Measurements from ENCODE around the gene STARD13. TPM values are rescaled to one million over a fixed set of nuclear protein-coding genes. Genes with fewer than 3 reads are reported as not detected.

The STARD13 gene
- total RNA-seq, 6 experiments from 2014 or later = 27.9 to 38.3 (median 34.5) TPM

- no peaks in the 10 kb centered on the region for H3K9me3 Mint-ChIP-seq
- no peak overlapping the region; the same call in 1 of the 2 replicates for H3K4me3 Mint-ChIP-seq
- H3K27ac Mint-ChIP-seq = peak overlapping the region; percentile 70
- TF ChIP-seq CTCF (IDR thresholded peaks at IDR 0.05) = no peak
- H3K4me1 Mint-ChIP-seq (ENCODE audit: low read depth) = peaks cover 98% of the 10 kb centered on the region
- peak; percentile 37 for DNase-seq
- peaks cover 59% of the 10 kb centered on the region for H3K36me3 Mint-ChIP-seq (ENCODE audit: low read depth)
- H3K27me3 Mint-ChIP-seq (ENCODE audit: insufficient read depth) = no peaks in the 10 kb centered on the region
Measured at GRCh38 chr13:33263976-33264619, 21.5 kb downstream of the STARD13 start.

- no peak for DNase-seq
- Mint-ChIP-seq H3K36me3 (ENCODE audit: low read depth) (peaks cover 53% of the 10 kb centered on the region), H3K27me3 (ENCODE audit: insufficient read depth) (no peaks in the 10 kb centered on the region), H3K4me3 (no peak overlapping the region), H3K27ac (peak overlapping the region; percentile 70), H3K9me3 (no peaks in the 10 kb centered on the region), H3K4me1 (ENCODE audit: low read depth) (peaks cover 99% of the 10 kb centered on the region)
- no peak for TF ChIP-seq CTCF (IDR thresholded peaks at IDR 0.05)
Measured at GRCh38 chr13:33263484-33263883, 22.1 kb downstream of the STARD13 start.

GRCh38 chr13:33262997-33263396 is 22.6 kb downstream of the STARD13 start:
- H3K4me3 Mint-ChIP-seq = peak overlapping the region; percentile 19
- H3K4me1 Mint-ChIP-seq (ENCODE audit: low read depth) = peaks cover 99% of the 10 kb centered on the region
- peaks cover 48% of the 10 kb centered on the region for H3K36me3 Mint-ChIP-seq (ENCODE audit: low read depth)
- no peaks in the 10 kb centered on the region for H3K27me3 Mint-ChIP-seq (ENCODE audit: insufficient read depth)
- peak overlapping the region; percentile 70 for H3K27ac Mint-ChIP-seq
- no peaks in the 10 kb centered on the region for H3K9me3 Mint-ChIP-seq
- no peak for DNase-seq
- TF ChIP-seq CTCF (IDR thresholded peaks at IDR 0.05) = peak; percentile 61

GRCh38 chr13:33262594-33262993 is 23.0 kb downstream of the STARD13 start:
- Mint-ChIP-seq H3K27me3 (ENCODE audit: insufficient read depth) (no peaks in the 10 kb centered on the region), H3K36me3 (ENCODE audit: low read depth) (peaks cover 44% of the 10 kb centered on the region), H3K4me3 (peak overlapping the region; percentile 19), H3K27ac (peak overlapping the region; percentile 70), H3K4me1 (ENCODE audit: low read depth) (peaks cover 99% of the 10 kb centered on the region), H3K9me3 (no peaks in the 10 kb centered on the region)
- no peak for DNase-seq
- no peak for TF ChIP-seq CTCF (IDR thresholded peaks at IDR 0.05)

- H3K27ac Mint-ChIP-seq = peak overlapping the region; percentile 70
- H3K4me1 Mint-ChIP-seq (ENCODE audit: low read depth) = peaks cover 99% of the 10 kb centered on the region
- H3K36me3 Mint-ChIP-seq (ENCODE audit: low read depth) = peaks cover 43% of the 10 kb centered on the region
- DNase-seq = peak; percentile 47
- peak overlapping the region; percentile 4; the same call in 1 of the 2 replicates for H3K4me3 Mint-ChIP-seq
- H3K9me3 Mint-ChIP-seq = no peaks in the 10 kb centered on the region
- no peaks in the 10 kb centered on the region for H3K27me3 Mint-ChIP-seq (ENCODE audit: insufficient read depth)
- TF ChIP-seq CTCF (IDR thresholded peaks at IDR 0.05) = no peak
Measured at GRCh38 chr13:33262062-33262487, 23.5 kb downstream of the STARD13 start.
